Loucy (cell line): ENCODE results near the gene TRIP13.

Experiments used
- H2AFZ ChIP-seq: fragments of 200-600 bp; sonication (generic); 2 replicates; pipeline ENCODE4 v1.6.0; 2016; ENCODE audit warnings: antibody characterized with exemption, mild to moderate bottlenecking, low read length, moderate library complexity
- H3F3A ChIP-seq: fragments of 200-600 bp; 2 replicates; pipeline ENCODE4 v1.6.0; 2016; ENCODE audit warnings: antibody characterized with exemption, low read depth, mild to moderate bottlenecking
- H3K27me3 ChIP-seq: fragments of 200-600 bp; sonication (generic); 2 replicates; pipeline ENCODE4 v1.6.1; 2014; ENCODE audit warnings: low read length, mild to moderate bottlenecking; ENCODE audit not compliant: insufficient read depth, poor library complexity, severe bottlenecking
- H3K36me3 ChIP-seq: fragments of 200-600 bp; sonication (generic); 2 replicates; pipeline ENCODE4 v1.6.1; 2016; ENCODE audit warnings: low read length; ENCODE audit not compliant: insufficient read depth
- H3K4me1 ChIP-seq: fragments of 200-600 bp; sonication (generic); 2 replicates; pipeline ENCODE4 v1.5.1; 2014; ENCODE audit warnings: low read length, mild to moderate bottlenecking; ENCODE audit not compliant: insufficient read depth, poor library complexity, severe bottlenecking
- H3K4me2 ChIP-seq: fragments of 200-600 bp; sonication (generic); 2 replicates; pipeline ENCODE4 v1.6.0; 2014; ENCODE audit warnings: antibody characterized with exemption, low read length, low read depth, mild to moderate bottlenecking; ENCODE audit not compliant: poor library complexity, severe bottlenecking
- H3K4me3 ChIP-seq: fragments of 200-600 bp; sonication (generic); 2 replicates; pipeline ENCODE4 v1.5.1; 2014; ENCODE audit warnings: low read length, mild to moderate bottlenecking, mixed read lengths; ENCODE audit not compliant: poor library complexity, severe bottlenecking
- H3K79me2 ChIP-seq: fragments of 200-600 bp; sonication (generic); 2 replicates; pipeline ENCODE4 v1.6.1; 2014; ENCODE audit warnings: low read length; ENCODE audit not compliant: insufficient read depth
- H3K9ac ChIP-seq: fragments of 200-600 bp; sonication (generic); 2 replicates; pipeline ENCODE4 v1.6.0; 2014; ENCODE audit warnings: mild to moderate bottlenecking, low read depth, low read length, moderate library complexity; ENCODE audit not compliant: poor library complexity, severe bottlenecking
- H3K9me2 ChIP-seq: fragments of 200-600 bp; sonication (generic); replicated peaks from 2 replicates; pipeline ENCODE4 v1.6.1; 2016; ENCODE audit warnings: low read depth, low read length, mixed read lengths
- H3K9me3 ChIP-seq: fragments of 200-600 bp; sonication (generic); 2 replicates; pipeline ENCODE4 v1.6.1; 2014; ENCODE audit warnings: mild to moderate bottlenecking, antibody characterized with exemption, low read length, low read depth; ENCODE audit not compliant: insufficient read depth
- H4K20me1 ChIP-seq: fragments of 200-600 bp; sonication (generic); 2 replicates; pipeline ENCODE4 v1.6.0; 2014; ENCODE audit warnings: antibody characterized with exemption, low read length, mild to moderate bottlenecking; ENCODE audit not compliant: insufficient read depth, poor library complexity, severe bottlenecking
- CTCF ChIP-seq: fragments of 200-600 bp; sonication (generic); conservative IDR thresholded peaks from 2 replicates; pipeline ENCODE4 v1.5.1; 2014; ENCODE audit warnings: mild to moderate bottlenecking, antibody characterized with exemption, low read length
- EZH2phosphoT487 ChIP-seq: fragments of 200-600 bp; IDR thresholded peaks from 2 replicates; pipeline ENCODE4 v1.6.1; 2018; ENCODE audit warnings: antibody characterized with exemption, mild to moderate bottlenecking, moderate library complexity, borderline replicate concordance

TRIP13 gene

GRCh38 chr5:963673-964531, 71.2 kb downstream of the TRIP13 start:
- Histone ChIP-seq H3K4me3 (peak overlapping the region; percentile 71), H3K4me2 (peak overlapping the region; percentile 85), H4K20me1 (no peaks in the 10 kb centered on the region), H2AFZ (no peak overlapping the region), H3K36me3 (no peaks in the 10 kb centered on the region), H3K9me3 (no peaks in the 10 kb centered on the region; the same call in 1 of the 2 replicates), H3K4me1 (peaks cover 88% of the 10 kb centered on the region), H3K27me3 (no peaks in the 10 kb centered on the region), H3K9ac (peak overlapping the region; percentile 89), H3F3A (peaks cover 20% of the 10 kb centered on the region), H3K79me2 (peaks cover 27% of the 10 kb centered on the region), H3K9me2 (no peaks in the 10 kb centered on the region)
- TF ChIP-seq CTCF (no peak; the same call in 1 of the 2 replicates), EZH2phosphoT487 (no peak)

GRCh38 chr5:964821-965220, 72.1 kb downstream of the TRIP13 start:
- TF ChIP-seq EZH2phosphoT487 (no peak), CTCF (no peak)
- peaks cover 92% of the 10 kb centered on the region for H3K4me1 ChIP-seq
- H3K27me3 ChIP-seq = no peaks in the 10 kb centered on the region
- peaks cover 20% of the 10 kb centered on the region for H3F3A ChIP-seq
- no peaks in the 10 kb centered on the region for H3K9me2 ChIP-seq
- H3K4me3 ChIP-seq = peak overlapping the region; percentile 71
- peak overlapping the region; percentile 85 for H3K4me2 ChIP-seq
- H3K36me3 ChIP-seq = no peaks in the 10 kb centered on the region
- H2AFZ ChIP-seq = no peak overlapping the region
- peaks cover 27% of the 10 kb centered on the region for H3K79me2 ChIP-seq
- no peaks in the 10 kb centered on the region; the same call in 1 of the 2 replicates for H3K9me3 ChIP-seq
- no peaks in the 10 kb centered on the region for H4K20me1 ChIP-seq
- peak overlapping the region; percentile 88 for H3K9ac ChIP-seq

GRCh38 chr5:965604-966344, 73.1 kb downstream of the TRIP13 start:
- H3K4me3 ChIP-seq = peak overlapping the region; percentile 71
- no peaks in the 10 kb centered on the region for H3K9me2 ChIP-seq
- peaks cover 83% of the 10 kb centered on the region for H3K4me1 ChIP-seq
- TF ChIP-seq EZH2phosphoT487 = no peak
- no peak for TF ChIP-seq CTCF
- no peaks in the 10 kb centered on the region; the same call in 1 of the 2 replicates for H3K9me3 ChIP-seq
- peak overlapping the region; percentile 88 for H3K9ac ChIP-seq
- no peak overlapping the region for H2AFZ ChIP-seq
- no peaks in the 10 kb centered on the region for H4K20me1 ChIP-seq
- H3K36me3 ChIP-seq = no peaks in the 10 kb centered on the region
- peak overlapping the region; percentile 85 for H3K4me2 ChIP-seq
- H3F3A ChIP-seq = peaks cover 20% of the 10 kb centered on the region
- no peaks in the 10 kb centered on the region for H3K27me3 ChIP-seq
- H3K79me2 ChIP-seq = peaks cover 27% of the 10 kb centered on the region
